ENCODE results near the gene CFAP77.
"Not testable (repeated sequence)": the region's sequence is repeated elsewhere in the genome, so short reads cannot be mapped to it uniquely, and the experiment has no call there.

Gene CFAP77

DNA sequence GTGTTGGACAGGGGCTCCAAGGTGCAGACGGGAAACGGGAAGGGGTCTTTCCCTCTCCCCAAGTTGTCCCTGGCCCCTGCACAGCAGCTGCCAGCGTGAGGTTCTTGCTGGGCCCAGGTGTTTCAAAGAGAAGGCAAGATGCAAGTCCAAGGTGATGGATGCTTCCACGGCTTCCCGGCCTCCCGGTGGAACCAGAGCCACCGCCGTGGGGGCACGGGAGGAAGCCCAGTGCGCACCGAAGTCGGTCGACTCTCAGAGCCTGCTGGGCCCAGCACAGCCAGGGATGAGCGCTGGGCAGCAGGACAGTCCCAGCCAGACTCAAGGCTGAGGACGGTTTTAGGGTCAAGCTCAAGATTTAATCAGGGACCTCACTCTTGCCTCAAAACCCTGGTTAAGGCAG lies 147.1 kb downstream of the CFAP77 start:
- Mint-ChIP-seq H3K27ac (no peak overlapping the region), H3K27me3 (peaks cover 38% of the 10 kb centered on the region), H3K9me3 (peaks cover 4% of the 10 kb centered on the region), H3K4me3 (no peak overlapping the region), H3K4me1 (ENCODE audit: low read depth) (no peaks in the 10 kb centered on the region), H3K36me3 (ENCODE audit: low read depth) (no peaks in the 10 kb centered on the region)
- no peak for DNase-seq

DNA sequence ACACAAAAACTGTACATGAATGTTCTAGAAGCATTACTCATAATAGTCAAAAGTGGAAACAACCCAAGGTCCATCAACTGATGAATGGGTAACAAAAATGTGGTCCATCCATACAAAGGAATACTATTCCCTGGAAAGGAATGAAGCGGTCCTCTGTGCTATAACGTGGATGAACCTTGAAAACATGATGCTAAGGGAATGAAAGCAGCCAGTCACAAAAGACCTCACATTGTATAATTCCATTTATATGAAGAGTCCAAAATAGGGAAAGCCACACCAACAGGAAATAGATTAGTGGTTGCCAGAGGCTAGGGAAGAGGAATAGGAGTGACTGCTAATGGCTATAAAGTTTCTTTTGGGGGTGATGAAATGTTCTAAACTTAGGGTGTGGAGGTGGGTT lies 149.7 kb downstream of the CFAP77 start:
- H3K36me3 Mint-ChIP-seq (ENCODE audit: low read depth) = no peaks in the 10 kb centered on the region
- no peak for DNase-seq
- H3K9me3 Mint-ChIP-seq = peaks cover 4% of the 10 kb centered on the region
- peaks cover 48% of the 10 kb centered on the region for H3K27me3 Mint-ChIP-seq
- no peak overlapping the region for H3K27ac Mint-ChIP-seq
- H3K4me3 Mint-ChIP-seq = no peak overlapping the region
- H3K4me1 Mint-ChIP-seq (ENCODE audit: low read depth) = no peaks in the 10 kb centered on the region

DNA sequence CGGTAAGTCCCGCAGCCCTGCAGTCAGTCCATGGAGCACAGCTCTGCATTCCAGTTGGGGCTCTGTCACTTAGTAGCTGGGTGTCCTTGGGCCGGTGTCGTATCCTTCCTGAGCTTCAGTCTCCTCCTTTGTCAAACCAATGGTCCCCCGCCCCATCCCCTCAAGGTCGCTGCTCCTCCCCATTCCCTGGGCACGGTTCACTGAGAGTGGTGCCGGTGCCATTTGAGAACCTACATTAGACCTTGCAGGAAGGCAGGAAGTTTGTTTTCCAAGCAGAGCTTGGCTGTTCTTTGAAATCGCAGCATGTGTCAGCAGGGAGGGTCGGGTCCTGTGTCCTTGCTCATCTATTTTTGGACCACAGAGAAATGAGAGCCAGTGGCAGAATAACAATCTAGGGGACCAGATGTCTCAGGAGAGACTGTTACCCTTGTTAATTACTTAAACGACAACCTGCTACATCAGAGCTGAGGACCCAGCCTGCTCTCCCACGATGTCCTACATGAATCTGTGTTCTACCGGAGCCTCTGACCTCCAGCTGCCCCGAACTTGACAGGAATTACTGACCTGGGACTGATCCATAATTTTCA lies 150.7 kb downstream of the CFAP77 start:
- peaks cover 46% of the 10 kb centered on the region for H3K27me3 Mint-ChIP-seq
- no peaks in the 10 kb centered on the region for H3K4me1 Mint-ChIP-seq (ENCODE audit: low read depth)

DNA sequence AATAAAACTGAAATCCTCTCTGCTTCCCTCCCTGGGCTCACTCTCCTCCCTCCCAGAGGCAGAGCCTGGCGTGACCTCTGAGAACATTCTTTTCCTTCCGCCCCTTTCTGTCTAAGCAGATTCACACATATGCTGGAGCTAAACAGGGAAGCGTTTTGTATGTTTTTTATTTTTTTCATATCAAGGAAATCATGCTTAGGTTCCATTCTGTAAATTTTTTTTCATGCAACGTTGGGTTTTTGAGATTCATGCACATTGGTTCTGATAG lies 152.2 kb downstream of the CFAP77 start:
- DNase-seq = no peak
- H3K27ac Mint-ChIP-seq = no peak overlapping the region
- peaks cover 4% of the 10 kb centered on the region for H3K9me3 Mint-ChIP-seq
- H3K27me3 Mint-ChIP-seq = peaks cover 41% of the 10 kb centered on the region
- no peaks in the 10 kb centered on the region for H3K4me1 Mint-ChIP-seq (ENCODE audit: low read depth)
- H3K36me3 Mint-ChIP-seq (ENCODE audit: low read depth) = no peaks in the 10 kb centered on the region
- no peak overlapping the region for H3K4me3 Mint-ChIP-seq

More for the DNA sequence above, 150.7 kb downstream of the CFAP77 start:
- no peak overlapping the region for H3K27ac Mint-ChIP-seq
- H3K36me3 Mint-ChIP-seq (ENCODE audit: low read depth) = no peaks in the 10 kb centered on the region
- DNase-seq = no peak
- peaks cover 4% of the 10 kb centered on the region for H3K9me3 Mint-ChIP-seq
- no peak overlapping the region for H3K4me3 Mint-ChIP-seq

DNA sequence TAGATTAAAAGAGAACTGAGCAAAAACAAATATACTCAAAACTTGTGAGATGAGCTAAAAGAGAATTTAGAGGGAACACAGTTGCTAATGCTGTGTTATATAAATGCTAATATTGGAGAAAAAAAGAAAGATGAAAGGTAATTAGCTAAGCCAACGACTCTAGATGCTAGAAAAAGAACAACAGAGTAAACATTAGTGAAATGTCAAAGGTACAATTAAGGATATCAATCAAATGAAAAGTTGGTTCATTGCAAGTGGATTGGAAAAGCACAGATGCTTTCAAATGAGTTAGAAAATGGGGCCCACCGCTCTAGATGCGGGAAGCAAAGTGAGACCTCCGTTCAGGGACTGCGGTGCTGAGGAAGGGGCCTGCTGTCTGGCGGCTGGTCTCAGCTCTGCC lies 154.5 kb downstream of the CFAP77 start:
- Mint-ChIP-seq H3K27ac (no peak overlapping the region), H3K27me3 (peaks cover 34% of the 10 kb centered on the region), H3K9me3 (peaks cover under 1% of the 10 kb centered on the region), H3K4me1 (ENCODE audit: low read depth) (no peaks in the 10 kb centered on the region), H3K36me3 (ENCODE audit: low read depth) (no peaks in the 10 kb centered on the region), H3K4me3 (no peak overlapping the region)
- no peak for DNase-seq

DNA sequence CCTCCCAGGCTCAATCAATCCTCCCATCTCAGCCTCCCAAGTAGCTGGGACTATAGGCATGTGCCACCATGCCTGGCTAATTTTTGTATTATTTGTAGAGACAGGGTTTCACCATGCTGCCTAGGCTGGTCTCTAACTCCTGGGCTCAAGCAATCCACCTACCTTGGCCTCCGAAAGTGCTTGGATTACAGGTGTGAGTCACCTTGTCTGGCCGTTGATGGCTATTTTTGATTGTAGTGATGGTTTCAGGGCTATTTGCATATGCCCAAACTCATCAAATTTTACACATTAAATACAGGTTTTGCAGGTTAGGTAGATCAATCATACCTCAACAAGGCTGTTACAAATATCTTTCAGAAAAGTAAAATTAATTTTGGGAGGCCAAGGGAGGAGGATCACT lies 158.8 kb downstream of the CFAP77 start:
- H3K4me3 Mint-ChIP-seq; H3K9me3 Mint-ChIP-seq; H3K27ac Mint-ChIP-seq; H3K36me3 Mint-ChIP-seq (ENCODE audit: low read depth); H3K4me1 Mint-ChIP-seq (ENCODE audit: low read depth); DNase-seq: not testable (repeated sequence)
- H3K27me3 Mint-ChIP-seq = peaks cover 15% of the 10 kb centered on the region

DNA sequence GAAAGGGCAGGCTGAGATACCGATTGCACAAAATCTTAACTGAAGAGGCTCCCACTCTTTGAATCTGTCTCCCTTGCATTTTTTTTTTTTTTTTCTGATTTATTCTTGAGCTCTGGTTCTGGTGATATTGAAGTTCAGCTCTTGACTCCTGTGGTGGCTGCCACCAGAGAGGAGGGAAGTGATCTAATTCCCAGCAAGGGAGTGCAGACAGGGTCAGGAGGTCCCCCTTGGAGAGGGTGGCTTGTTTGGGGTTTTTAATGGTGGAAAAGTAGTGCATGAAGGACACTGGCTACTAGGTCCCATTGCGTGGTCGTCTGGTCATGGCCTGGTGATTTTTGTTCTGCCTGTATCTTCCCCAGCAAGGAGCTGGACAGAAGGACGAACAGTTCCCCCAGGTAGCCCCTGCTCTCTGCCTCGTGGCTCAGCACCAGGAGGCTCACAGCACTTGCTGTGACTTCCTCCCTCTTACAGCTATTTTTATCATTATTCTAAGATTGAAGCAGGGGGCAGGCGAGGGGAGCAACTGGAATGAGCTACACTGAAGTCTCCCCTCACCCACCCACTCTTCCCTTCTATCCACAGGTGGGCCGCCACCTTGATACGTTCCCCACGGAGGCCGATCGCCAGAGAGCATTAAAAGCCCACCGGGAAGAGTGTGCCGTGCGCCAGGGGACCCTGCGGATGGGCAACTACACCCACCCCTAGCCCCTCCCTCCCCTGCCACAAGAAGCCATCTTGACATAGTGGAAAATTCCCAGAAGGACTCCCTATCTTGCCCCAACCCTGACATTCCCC lies 162.0 kb downstream of the CFAP77 start:
- H3K9me3 Mint-ChIP-seq = no peaks in the 10 kb centered on the region
- H3K27me3 Mint-ChIP-seq = peaks cover 38% of the 10 kb centered on the region
- H3K4me3 Mint-ChIP-seq = no peak overlapping the region
- no peak for DNase-seq
- no peaks in the 10 kb centered on the region for H3K36me3 Mint-ChIP-seq (ENCODE audit: low read depth)
- peaks cover 1% of the 10 kb centered on the region for H3K4me1 Mint-ChIP-seq (ENCODE audit: low read depth)
- no peak overlapping the region for H3K27ac Mint-ChIP-seq

DNA sequence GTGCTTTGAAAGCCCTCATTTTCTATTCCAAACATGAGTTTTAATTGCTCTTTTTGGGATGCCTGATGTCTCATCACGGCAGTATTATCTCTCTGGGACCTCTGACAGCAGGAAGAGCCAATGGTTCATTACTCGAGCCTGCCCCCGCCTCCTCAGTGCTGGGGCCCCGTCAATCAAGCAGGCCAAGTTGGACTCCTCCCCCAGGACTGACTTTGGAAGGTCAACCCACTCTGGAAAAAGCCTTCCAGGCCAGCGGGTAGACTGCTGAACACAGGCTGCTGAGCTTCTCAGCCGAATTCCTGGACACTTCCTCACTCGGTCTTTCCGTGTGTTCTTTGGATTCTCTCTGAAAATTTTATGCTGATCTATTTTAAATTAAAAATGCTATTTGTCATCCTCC lies 162.9 kb downstream of the CFAP77 start:
- H3K27ac Mint-ChIP-seq = no peak overlapping the region
- DNase-seq = no peak
- H3K4me3 Mint-ChIP-seq = no peak overlapping the region
- no peaks in the 10 kb centered on the region for H3K36me3 Mint-ChIP-seq (ENCODE audit: low read depth)
- H3K27me3 Mint-ChIP-seq = peaks cover 47% of the 10 kb centered on the region
- peaks cover 1% of the 10 kb centered on the region for H3K4me1 Mint-ChIP-seq (ENCODE audit: low read depth)
- H3K9me3 Mint-ChIP-seq = no peaks in the 10 kb centered on the region

DNA sequence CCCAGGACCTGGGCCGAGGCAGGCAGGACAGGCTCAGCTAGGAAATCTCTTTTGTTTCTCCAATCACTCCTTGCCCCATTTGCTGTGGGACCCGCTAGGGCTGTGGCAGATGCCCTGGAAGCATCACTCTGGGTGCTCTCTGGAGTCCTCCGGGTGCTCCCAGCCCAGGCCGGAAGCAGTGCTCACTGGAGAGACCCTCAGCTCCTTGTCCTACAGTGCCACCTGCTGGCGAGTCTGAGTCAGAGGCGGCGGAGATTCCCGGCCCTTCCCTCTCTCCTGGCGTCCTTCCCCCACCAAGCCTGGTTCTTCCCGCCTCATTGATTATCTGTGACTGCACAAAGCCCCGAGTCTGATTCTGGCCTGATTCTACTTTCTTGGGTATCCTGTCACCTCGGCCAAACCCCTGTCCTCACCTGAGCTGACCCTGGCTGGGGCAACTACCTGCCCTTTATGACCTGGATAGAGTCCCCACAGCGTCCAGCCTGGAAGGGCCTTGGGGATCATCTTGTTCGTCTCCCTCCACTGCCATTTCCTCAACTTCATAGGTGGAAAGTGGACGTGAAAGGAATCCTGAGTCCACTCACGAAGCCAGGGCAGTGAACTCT lies 165.1 kb downstream of the CFAP77 start:
- no peak overlapping the region for H3K4me3 Mint-ChIP-seq
- DNase-seq = peak; percentile 56

DNA sequence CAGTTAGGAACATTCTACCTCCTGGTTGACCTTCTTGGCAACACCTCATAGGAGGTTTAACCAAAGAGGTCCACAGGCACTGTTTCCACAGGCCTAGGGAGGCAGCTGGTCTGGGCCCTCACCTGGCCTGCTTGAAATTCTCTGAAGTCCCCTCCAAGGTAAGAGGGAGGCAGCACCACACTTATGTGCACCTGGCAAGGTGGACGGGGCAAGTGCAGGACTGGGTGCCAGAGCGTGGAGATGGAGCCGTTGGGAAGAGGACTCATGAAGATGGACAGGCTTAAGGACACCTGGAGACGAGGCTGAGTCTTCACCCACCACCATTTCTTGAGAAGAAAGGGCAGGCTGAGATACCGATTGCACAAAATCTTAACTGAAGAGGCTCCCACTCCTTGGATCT lies 165.8 kb downstream of the CFAP77 start:
- no peak for DNase-seq
- no peaks in the 10 kb centered on the region for H3K9me3 Mint-ChIP-seq
- no peak overlapping the region for H3K4me3 Mint-ChIP-seq
- no peaks in the 10 kb centered on the region for H3K36me3 Mint-ChIP-seq (ENCODE audit: low read depth)
- H3K4me1 Mint-ChIP-seq (ENCODE audit: low read depth) = peaks cover 1% of the 10 kb centered on the region
- H3K27me3 Mint-ChIP-seq = peaks cover 71% of the 10 kb centered on the region
- no peak overlapping the region for H3K27ac Mint-ChIP-seq

More for the DNA sequence above, 165.1 kb downstream of the CFAP77 start:
- Mint-ChIP-seq H3K27me3 (peaks cover 67% of the 10 kb centered on the region), H3K27ac (no peak overlapping the region), H3K4me1 (ENCODE audit: low read depth) (peaks cover 1% of the 10 kb centered on the region), H3K36me3 (ENCODE audit: low read depth) (no peaks in the 10 kb centered on the region), H3K9me3 (no peaks in the 10 kb centered on the region)

DNA sequence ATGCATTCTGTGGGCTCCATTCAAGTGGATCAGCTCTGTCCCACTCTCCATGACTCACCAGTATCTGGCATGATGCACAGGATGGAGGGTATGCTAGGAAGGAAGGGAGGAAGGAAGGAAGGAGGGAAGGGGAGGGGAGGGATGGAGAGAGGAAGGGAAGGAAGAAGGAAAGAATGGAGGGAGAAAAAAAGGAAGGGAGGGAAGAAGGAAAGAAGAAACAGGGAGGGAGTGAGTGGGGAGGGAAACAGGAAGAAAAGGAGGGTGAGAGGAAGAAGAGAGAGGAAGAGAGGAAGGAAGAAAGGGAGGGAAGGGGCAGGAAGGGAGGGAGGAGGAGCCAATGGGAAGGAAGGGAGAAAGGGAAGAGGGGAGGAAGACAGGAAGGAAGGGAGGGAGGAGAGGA lies 167.1 kb downstream of the CFAP77 start:
- no peak overlapping the region for H3K4me3 Mint-ChIP-seq
- H3K9me3 Mint-ChIP-seq = no peaks in the 10 kb centered on the region
- peaks cover 80% of the 10 kb centered on the region for H3K27me3 Mint-ChIP-seq
- H3K27ac Mint-ChIP-seq = no peak overlapping the region
- no peaks in the 10 kb centered on the region for H3K36me3 Mint-ChIP-seq (ENCODE audit: low read depth)
- H3K4me1 Mint-ChIP-seq (ENCODE audit: low read depth) = peaks cover 8% of the 10 kb centered on the region
- DNase-seq = no peak

DNA sequence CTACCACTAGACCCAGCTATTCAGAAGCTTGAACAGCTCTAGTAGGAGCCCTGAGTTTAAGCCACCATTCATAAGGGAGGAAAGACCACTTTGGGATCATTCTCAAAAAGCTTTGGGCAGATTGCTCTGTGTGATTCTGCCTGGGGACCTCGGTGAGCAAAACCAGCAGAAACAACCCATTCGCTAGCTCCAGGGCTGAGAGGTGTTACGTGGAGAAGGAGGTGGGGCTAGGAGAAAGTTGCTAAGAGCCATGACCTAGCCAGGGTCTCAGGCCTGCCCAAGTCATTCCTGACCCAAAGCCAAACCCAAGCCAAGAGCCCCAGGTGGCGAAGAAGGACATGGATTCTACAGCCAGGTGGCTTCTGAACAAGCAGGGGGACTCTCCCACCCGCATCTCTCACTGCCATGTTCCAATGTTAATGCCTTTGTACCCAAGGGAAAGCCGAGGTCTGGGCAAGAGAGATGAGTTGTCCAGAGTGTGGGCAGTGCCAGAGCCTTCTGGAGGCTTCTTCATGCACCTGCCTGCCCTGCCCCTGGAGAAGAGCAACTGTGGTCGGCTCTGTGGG lies 168.4 kb downstream of the CFAP77 start:
- no peak overlapping the region for H3K4me3 Mint-ChIP-seq
- no peak for DNase-seq
- no peaks in the 10 kb centered on the region for H3K36me3 Mint-ChIP-seq (ENCODE audit: low read depth)
- peaks cover 8% of the 10 kb centered on the region for H3K4me1 Mint-ChIP-seq (ENCODE audit: low read depth)
- H3K27me3 Mint-ChIP-seq = peaks cover 86% of the 10 kb centered on the region
- no peak overlapping the region for H3K27ac Mint-ChIP-seq
- no peaks in the 10 kb centered on the region for H3K9me3 Mint-ChIP-seq

DNA sequence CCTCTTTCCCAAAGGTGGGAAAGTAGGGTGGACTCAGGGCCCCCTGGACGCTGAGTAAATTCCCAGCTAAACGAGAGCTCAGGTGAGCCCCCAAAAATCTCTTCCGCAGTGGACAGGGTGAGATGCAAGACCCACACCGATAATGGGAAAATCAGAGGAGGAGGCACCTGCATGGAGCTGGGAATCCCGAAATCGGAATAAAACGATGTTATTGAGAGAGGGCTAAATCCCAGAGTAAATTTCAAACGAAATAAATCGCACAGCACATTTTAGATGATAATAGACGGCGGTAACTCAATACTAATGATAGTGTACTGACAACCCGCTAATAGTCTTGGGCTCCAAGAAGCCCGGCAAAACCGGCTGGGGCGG lies 169.4 kb downstream of the CFAP77 start:
- Mint-ChIP-seq H3K4me3 (no peak overlapping the region), H3K36me3 (ENCODE audit: low read depth) (no peaks in the 10 kb centered on the region), H3K27me3 (peaks cover 90% of the 10 kb centered on the region), H3K9me3 (no peaks in the 10 kb centered on the region), H3K4me1 (ENCODE audit: low read depth) (peaks cover 8% of the 10 kb centered on the region), H3K27ac (no peak overlapping the region)
- DNase-seq = no peak

DNA sequence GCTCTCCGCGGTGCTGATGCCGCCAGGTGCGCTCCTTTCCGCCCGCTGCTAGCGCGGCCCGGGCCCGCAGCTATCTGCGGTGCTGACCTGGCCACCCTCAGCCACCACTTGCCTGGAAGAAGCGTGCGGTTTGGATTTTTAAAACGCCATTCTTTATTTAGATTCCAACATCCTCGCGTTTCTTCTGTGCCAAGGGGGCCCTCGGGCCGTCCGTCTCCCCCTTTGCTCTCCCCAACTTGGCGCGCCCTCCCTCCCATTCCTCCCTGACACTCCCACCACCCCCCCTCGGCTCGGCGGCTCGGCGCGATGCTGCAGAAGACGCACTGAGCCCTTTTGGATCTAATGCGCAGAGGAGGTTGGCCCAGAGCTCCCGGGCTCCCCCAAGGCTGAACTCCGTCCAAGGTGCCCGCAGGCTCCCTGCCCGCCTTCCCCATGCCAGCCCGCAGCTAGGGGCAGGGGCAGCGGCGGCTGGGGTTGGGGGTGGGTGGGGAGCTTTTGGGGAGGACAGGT lies 172.3 kb downstream of the CFAP77 start, which contains the start of gene BARHL1:
Gene BARHL1 (plus strand): TSS at position 331 of the 510 bp plus-strand sequence. CDS start 192 bp downstream, outside the sequence.
- H3K27me3 Mint-ChIP-seq = peaks cover 89% of the 10 kb centered on the region
- H3K9me3 Mint-ChIP-seq = no peaks in the 10 kb centered on the region
- peaks cover 7% of the 10 kb centered on the region for H3K4me1 Mint-ChIP-seq (ENCODE audit: low read depth)
- DNase-seq = no peak
- peak within 1 kb of the TSS; percentile 72 for H3K4me3 Mint-ChIP-seq
- peak within 1 kb of the TSS; percentile 80 for H3K27ac Mint-ChIP-seq
- H3K36me3 Mint-ChIP-seq (ENCODE audit: low read depth) = no peaks in the 10 kb centered on the region
